ENCODE data around the gene MPND. TPM values are rescaled to one million over a fixed set of nuclear protein-coding genes. Genes with fewer than 3 reads are reported as not detected.

Gene MPND
- total RNA-seq, 6 experiments from 2014 or later: 6.4 to 21.7 (median 19.6) TPM

DNA sequence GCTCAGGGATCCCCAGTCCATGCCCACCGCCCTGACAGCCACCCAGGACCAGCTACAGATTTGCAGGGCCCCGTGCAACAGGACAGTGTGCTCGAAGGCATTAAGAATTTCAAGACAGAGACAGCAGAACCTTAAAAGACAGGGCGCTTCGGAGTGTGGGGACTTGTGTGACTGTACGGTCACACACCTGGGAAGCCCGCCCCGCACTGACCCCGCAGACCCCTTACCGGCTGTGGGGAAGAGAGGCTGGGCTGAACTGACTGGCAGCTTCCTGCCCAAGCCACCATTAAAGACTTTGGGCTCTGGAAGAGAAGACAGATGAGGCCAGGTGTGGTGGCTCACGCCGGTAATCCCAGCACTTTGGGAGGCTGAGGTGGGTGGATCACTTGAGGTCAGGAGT is 19.1 kb upstream of the MPND start:
- Histone ChIP-seq H3K9me3 (no peaks in the 10 kb centered on the region), H3K4me1 (no peaks in the 10 kb centered on the region), H3K27ac (no peak overlapping the region), H3K36me3 (no peaks in the 10 kb centered on the region), H3K4me3 (no peak overlapping the region), H3K27me3 (no peaks in the 10 kb centered on the region)
- intact Hi-C loops (cut with DNase I): no loop called here
- ATAC-seq (no peak), DNase-seq (no peak)
- 100% methylated on average over 2 of the region's 12 CpGs for WGBS (ENCODE audit: insufficient coverage, low coverage, low lambda C conversion rate, missing lambda C conversion rate)
- no peak for TF ChIP-seq POLR2A (IDR thresholded peaks at IDR 0.05)
- TF ChIP-seq, protein P1, sequence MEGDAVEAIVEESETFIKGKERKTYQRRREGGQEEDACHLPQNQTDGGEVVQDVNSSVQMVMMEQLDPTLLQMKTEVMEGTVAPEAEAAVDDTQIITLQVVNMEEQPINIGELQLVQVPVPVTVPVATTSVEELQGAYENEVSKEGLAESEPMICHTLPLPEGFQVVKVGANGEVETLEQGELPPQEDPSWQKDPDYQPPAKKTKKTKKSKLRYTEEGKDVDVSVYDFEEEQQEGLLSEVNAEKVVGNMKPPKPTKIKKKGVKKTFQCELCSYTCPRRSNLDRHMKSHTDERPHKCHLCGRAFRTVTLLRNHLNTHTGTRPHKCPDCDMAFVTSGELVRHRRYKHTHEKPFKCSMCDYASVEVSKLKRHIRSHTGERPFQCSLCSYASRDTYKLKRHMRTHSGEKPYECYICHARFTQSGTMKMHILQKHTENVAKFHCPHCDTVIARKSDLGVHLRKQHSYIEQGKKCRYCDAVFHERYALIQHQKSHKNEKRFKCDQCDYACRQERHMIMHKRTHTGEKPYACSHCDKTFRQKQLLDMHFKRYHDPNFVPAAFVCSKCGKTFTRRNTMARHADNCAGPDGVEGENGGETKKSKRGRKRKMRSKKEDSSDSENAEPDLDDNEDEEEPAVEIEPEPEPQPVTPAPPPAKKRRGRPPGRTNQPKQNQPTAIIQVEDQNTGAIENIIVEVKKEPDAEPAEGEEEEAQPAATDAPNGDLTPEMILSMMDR (IDR thresholded peaks at IDR 0.05): no peak

DNA sequence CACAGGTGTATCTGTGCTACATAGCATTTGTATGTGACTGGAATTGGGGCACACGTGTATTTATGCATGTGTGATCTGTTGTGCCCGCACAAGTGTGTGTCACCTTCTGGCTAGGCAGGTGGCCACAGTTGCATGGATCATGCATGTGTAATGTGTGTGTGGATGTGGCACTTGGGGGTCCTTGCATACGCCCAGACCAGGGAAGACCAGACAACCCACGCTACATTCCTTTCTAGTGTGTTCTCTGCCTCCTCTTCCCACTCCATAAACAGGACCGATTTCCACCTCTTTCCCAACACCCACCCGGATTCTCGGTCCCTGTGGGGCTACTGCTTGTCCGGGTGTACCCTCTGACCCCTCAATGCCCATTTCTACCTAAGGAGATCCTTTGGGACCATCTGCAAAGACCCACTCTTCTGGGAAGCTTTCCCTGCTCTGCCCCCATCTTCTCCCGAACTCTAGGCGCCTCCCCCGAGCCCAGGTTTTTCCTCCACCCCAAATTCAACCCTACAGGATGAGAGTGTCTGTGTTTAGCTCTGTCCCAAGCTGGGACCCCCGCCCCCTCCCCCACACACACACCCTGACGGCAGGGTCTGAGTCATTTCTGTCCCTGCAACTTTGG is 17.0 kb upstream of the MPND start:
- ATAC-seq: no peak
- no peaks in the 10 kb centered on the region for H3K27me3 ChIP-seq
- H3K4me1 ChIP-seq: no peaks in the 10 kb centered on the region
- no peak overlapping the region for H3K27ac ChIP-seq
- intact Hi-C loops (cut with DNase I): no loop called here
- WGBS (ENCODE audit: insufficient coverage, low coverage, low lambda C conversion rate, missing lambda C conversion rate): 54% methylated on average over 10 of the region's 13 CpGs
- no peak for DNase-seq
- H3K36me3 ChIP-seq: peaks cover 0 to 5% (median 0%) of the 10 kb centered on the region in 4 donors
- H3K9me3 ChIP-seq: no peaks in the 10 kb centered on the region
- H3K4me3 ChIP-seq: no peak overlapping the region
- TF ChIP-seq, protein P1 (IDR thresholded peaks at IDR 0.05): no peak
- no peak for TF ChIP-seq POLR2A (IDR thresholded peaks at IDR 0.05)

DNA sequence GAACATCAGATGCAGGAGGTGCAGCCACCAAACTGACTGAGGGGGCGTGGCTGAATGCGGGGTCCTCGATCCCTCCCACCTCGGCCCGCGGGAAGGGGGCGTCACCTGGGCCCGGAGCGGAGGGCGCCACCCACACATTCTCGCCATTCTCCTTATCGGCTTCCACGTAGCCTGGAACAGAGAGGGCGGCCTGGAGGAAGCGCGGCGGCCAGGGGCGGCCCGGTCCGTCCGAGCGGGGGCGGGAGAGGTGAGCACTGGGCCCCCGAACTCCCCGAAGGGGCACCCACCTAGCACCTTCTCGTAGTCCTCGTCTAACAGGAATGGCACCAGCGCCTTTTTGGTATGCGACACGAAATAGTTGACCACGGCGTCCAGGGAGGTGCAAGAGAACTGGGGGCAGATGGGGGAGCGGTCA is 16.5 kb upstream of the MPND start:
- WGBS (ENCODE audit: insufficient coverage, low coverage, low lambda C conversion rate, missing lambda C conversion rate): 57% methylated on average over 9 of the region's 33 CpGs
- intact Hi-C loops (cut with DNase I): no loop called here
- DNase-seq (no peak), ATAC-seq (no peak)
- Histone ChIP-seq H3K27me3 (no peaks in the 10 kb centered on the region), H3K36me3 (peaks cover 0 to 7% (median 0%) of the 10 kb centered on the region in 4 donors), H3K27ac (no peak overlapping the region), H3K9me3 (no peaks in the 10 kb centered on the region), H3K4me3 (no peak overlapping the region), H3K4me1 (no peaks in the 10 kb centered on the region)
- no peak for TF ChIP-seq POLR2A (IDR thresholded peaks at IDR 0.05)
- TF ChIP-seq, protein P1 (IDR thresholded peaks at IDR 0.05): no peak

DNA sequence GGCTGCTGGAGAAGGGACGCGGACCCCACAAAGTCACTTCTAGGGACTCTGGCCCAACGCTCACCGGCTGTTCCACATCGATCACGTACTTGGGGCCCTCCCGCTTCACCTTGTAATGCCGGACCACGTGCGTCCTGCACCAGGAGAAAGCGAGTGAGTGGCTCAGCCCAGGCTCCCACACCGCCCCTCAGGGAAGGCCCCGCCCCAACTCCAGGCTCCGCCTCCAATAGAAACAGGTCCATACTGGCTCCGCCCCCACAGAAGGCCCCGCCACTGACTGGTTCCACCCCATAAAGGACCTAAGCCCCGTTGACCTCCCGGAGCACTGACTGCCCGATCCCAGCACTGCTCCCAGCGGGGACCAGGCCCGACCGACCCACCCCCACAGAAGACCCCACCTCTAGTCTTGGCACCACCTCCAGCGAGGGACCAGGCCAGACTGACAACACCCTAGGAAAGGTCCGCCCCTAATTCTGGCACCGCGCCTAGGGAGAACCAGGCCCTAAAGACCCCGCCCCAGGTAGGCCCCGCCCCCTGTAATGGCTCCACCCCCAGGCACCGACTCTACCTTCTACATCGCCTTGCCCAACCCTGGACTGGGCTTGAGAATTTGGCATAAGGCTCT is 16.0 kb upstream of the MPND start:
- no peak overlapping the region for H3K27ac ChIP-seq
- no peaks in the 10 kb centered on the region for H3K27me3 ChIP-seq
- intact Hi-C loops (cut with DNase I): no loop called here
- TF ChIP-seq, protein P1 (IDR thresholded peaks at IDR 0.05): no peak
- no peak for TF ChIP-seq POLR2A (IDR thresholded peaks at IDR 0.05)
- DNase-seq: peak in 2 of 3 donors; percentile 44 to 75
- peaks cover 0 to 7% (median 0%) of the 10 kb centered on the region in 4 donors for H3K36me3 ChIP-seq
- peak; percentile 7 to 39 (median 20) for ATAC-seq
- H3K9me3 ChIP-seq: no peaks in the 10 kb centered on the region
- WGBS (ENCODE audit: insufficient coverage, low coverage, low lambda C conversion rate, missing lambda C conversion rate): 67% methylated on average over 6 of the region's 30 CpGs
- H3K4me1 ChIP-seq: no peaks in the 10 kb centered on the region
- H3K4me3 ChIP-seq: peak overlapping the region in 1 of 3 donors; percentile 44
